ENCODE results near the gene SPINK8.

DNA sequence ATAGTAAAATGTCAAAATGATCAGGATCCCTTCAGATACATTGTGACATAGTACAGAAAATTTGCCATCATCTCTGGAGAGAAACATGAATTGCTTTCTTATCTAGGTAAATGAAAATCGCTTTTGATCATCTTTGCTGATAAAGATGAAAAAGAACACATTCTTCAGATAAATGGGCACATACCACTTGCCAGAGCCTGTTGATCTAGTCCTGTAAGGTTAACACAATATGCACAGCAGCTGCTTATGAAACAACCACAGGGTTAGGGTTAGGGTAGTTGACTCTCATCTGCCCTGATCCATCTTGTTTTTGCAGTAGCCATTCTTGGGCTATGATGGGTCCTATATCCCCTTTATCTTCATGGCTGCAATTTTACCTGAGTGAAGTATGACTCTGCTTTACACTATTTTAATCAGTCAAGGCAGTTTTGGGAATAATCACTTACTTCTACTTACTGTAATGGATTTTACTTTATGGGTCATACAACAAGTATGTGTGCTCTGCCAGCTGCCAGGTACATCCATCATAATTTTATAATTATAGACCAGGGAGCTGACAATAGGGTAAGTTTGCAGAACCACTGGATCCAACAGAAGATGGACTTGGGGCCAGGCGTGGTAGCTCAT, 12.6 kb upstream of the SPINK8 start:
- TF ChIP-seq, protein P1, sequence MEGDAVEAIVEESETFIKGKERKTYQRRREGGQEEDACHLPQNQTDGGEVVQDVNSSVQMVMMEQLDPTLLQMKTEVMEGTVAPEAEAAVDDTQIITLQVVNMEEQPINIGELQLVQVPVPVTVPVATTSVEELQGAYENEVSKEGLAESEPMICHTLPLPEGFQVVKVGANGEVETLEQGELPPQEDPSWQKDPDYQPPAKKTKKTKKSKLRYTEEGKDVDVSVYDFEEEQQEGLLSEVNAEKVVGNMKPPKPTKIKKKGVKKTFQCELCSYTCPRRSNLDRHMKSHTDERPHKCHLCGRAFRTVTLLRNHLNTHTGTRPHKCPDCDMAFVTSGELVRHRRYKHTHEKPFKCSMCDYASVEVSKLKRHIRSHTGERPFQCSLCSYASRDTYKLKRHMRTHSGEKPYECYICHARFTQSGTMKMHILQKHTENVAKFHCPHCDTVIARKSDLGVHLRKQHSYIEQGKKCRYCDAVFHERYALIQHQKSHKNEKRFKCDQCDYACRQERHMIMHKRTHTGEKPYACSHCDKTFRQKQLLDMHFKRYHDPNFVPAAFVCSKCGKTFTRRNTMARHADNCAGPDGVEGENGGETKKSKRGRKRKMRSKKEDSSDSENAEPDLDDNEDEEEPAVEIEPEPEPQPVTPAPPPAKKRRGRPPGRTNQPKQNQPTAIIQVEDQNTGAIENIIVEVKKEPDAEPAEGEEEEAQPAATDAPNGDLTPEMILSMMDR (IDR thresholded peaks at IDR 0.05), result no peak
- no peak for TF ChIP-seq EZH2 (IDR thresholded peaks at IDR 0.05)
